Raji (cell line): Measurements from ENCODE around the gene SPRED1.

Experiments used
- POLR2A ChIP-seq: IDR thresholded peaks from 2 replicates; pipeline ENCODE4 v1.6.1; 2011; ENCODE audit warnings: low read depth, low read length, control low read depth; ENCODE audit not compliant: insufficient read depth

Gene SPRED1

DNA sequence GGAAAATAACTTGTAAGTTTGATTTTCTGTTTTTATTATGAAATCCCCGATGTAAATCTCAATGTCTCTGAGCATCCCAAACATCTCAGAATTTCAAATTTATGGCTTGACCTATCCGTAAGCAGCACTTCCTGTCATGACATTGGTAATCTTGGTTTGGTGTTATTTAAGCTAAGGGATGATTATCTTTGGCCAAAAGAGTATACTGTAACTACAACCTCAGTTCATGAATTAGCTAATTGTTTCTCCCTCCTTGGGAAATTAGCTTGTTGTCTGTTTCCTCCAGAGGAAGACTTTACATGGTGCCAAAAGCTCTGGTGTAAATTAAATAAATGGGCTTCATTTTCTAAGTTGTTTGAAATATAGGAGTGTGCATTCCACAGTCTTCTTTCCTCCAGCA lies 28.1 kb upstream of the SPRED1 start:
- no peak for TF ChIP-seq POLR2A

GRCh38 chr15:38225381-38225780 lies 27.3 kb upstream of the SPRED1 start:
- no peak for TF ChIP-seq POLR2A

GRCh38 chr15:38226608-38227266 lies 25.9 kb upstream of the SPRED1 start:
- TF ChIP-seq POLR2A = no peak

DNA sequence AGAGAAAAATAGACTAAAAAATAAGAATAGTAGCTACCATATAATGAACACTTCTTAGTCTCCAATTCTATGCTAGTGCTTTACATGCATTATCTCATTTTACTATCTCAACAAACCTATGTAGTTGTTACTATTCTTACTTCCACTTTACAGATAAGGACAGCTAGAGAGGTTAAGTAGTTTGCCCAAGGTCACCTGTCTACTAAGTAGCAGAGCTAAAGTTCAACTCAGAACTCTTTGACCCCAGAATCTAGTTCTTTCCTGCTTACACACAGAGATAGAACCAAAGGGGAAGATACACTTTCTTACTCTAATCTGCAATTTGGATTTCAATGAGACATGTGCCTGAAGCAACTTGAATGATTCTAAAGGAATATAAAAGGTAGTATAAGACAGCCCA lies 24.7 kb upstream of the SPRED1 start:
- no peak for TF ChIP-seq POLR2A

GRCh38 chr15:38228618-38229017 lies 24.0 kb upstream of the SPRED1 start:
- TF ChIP-seq POLR2A = no peak

DNA sequence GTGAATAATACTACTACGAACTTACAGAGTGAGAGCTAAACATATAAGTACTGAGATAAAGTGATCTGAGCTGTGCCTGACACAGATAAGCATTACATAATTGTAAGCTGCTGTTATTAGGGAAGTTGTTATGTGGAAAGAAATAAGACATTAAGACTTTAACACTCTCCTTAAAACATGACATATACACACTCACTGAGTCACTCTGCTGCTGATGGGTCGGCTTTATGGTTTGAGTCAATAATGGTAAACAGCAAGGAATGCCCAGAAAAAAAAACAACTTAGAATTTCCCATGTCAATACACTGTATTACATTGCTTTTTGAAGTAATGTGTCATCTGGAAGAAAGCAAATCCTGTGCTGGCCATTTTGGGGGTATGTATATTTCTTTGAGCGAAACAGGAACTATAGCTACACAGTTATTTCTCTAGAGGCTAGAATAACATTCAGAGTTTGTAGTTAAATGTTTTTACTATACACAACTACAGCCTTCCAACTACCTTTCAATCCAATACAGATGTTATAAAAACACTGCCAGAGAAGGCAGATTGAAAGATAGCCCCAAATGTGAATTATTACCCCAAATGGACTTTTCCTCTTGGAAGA lies 22.8 kb upstream of the SPRED1 start:
- no peak for TF ChIP-seq POLR2A

DNA sequence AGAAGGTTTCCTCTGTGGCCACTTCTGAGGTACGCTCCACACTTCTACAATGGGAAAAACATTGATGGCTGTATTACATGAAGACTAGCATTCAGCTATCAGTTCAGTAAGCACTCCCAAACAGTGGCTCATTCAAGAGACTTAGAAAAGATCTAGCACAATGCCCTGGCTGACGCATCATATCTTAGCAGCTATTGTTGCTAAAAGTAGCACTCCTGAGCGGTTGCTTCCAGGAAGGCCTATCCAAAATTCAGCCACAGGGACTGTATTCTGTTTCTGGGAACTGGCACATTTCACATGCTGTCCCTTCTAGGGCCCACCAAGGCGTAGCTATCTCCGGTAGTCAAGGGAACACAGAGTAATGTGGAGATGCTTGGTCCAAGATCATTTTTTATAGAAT lies 21.2 kb upstream of the SPRED1 start:
- no peak for TF ChIP-seq POLR2A

- TF ChIP-seq POLR2A = no peak
Measured at GRCh38 chr15:38238311-38238710, 14.3 kb upstream of the SPRED1 start.

GRCh38 chr15:38242055-38242454 lies 10.6 kb upstream of the SPRED1 start:
- no peak for TF ChIP-seq POLR2A

DNA sequence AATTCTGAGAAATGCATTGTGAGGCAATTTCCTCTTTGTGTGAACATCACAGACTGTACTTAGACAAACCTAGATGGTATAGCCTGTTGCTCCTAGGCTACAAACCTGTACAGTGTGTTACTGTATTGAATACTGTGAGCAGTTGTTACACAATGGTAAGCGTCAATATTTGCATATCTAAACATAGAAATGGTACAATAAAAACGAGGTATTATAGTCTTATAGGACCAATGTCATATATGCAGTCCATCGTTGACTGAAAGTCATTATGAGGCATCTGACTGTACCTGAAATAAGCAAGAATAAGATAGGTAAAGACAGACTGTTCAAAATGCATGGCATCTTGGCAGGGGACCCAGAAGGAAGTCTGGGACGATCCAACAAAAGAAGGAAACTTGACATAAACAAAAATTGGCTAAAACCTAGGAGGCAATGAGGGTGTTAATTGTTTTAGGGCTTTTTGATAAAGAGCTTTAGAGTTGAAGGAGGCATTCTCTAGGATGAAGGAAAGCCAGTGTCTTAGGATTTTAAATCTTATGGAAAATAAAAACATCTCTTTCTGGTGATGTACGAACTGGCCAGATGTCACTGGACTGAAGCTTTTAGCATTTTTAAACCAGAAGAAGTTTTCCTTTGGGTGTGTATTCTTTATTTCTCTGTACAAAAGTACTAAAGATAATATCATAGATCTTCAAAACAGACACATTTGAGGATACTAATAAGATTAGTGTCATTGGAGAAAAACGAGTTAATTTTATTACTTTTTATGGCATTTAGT lies 9.2 kb upstream of the SPRED1 start:
- no peak for TF ChIP-seq POLR2A

GRCh38 chr15:38247336-38247735 lies 5.3 kb upstream of the SPRED1 start:
- TF ChIP-seq POLR2A = no peak

GRCh38 chr15:38253351-38253781 lies 730 bp downstream of the SPRED1 start:
- no peak for TF ChIP-seq POLR2A

DNA sequence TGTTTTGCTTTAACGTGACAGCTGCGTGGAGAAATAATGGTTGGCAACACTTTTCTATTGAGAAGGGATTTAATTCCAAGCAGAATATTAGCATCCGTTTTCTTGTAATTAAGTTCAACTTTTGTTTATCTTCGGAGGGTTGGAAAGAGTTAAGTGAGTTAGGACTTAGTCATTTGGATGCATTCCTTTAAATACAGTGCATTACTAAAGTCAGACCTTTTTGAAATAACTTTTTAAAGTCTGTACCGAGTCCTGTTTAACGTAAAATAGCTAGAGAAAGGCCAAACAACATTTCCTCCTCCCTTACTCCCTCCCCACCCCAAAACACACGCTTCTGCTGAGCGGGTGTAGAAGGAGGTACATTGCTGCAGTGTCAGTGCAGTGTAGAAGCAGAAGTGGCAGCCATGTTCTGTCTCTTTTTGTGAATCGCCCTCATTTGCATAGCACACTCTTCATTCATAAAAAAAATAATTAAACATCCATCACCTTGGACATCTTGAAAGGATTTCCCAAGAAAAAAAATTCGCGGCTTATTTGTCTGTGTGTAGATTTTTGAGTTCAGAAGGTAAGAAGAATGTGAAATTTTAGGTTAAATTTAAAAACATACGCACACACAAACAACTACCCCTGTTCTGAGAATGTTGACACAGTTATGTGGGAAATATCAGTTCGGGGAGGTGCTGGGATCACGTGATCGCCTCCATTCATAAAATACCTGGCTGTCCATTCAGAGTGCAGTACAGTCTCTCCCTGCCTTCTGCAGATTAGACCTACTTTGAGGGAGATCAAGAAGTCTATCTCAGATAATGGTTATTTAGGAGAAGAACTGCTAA lies 1.6 kb downstream of the SPRED1 start:
- TF ChIP-seq POLR2A = no peak

- no peak for TF ChIP-seq POLR2A
Measured at GRCh38 chr15:38255690-38256089, 3.1 kb downstream of the SPRED1 start.

GRCh38 chr15:38257676-38258075 lies 5.0 kb downstream of the SPRED1 start:
- no peak for TF ChIP-seq POLR2A
